Activated naive CD8-positive, alpha-beta T cell treated with anti-CD3 and anti-CD28 coated beads, Interleukin-2, amount 10 ng/mL, durations not matched to agents 7 days and 5 days (primary cell): ENCODE data around the gene TMCC2. TPM values are rescaled to one million over a fixed set of nuclear protein-coding genes. Genes with fewer than 3 reads are reported as not detected.
"Not testable (repeated sequence)": the region's sequence is repeated elsewhere in the genome, so short reads cannot be mapped to it uniquely, and the experiment has no call there.

Source experiments
- ATAC-seq: fragments of 150-1000 bp; cut with Tn5 transposase; one replicate; pipeline ENCODE4 v1.10.0; 2021; ENCODE audit warnings: low read depth, moderate library complexity
- POLR2A ChIA-PET: fragments of 350-600 bp; sonication (Branson Sonifier 250); formaldehyde crosslinking; loops from one replicate; lab custom pipeline; 2021; ENCODE audit warnings: antibody characterized with exemption; lab: Charles Lee
- DNase-seq: peaks from one replicate; pipeline ENCODE4 v3.0.0; 2021
- H3K27ac Mint-ChIP-seq: one replicate; pipeline ENCODE4 v1.8.0; 2022; ENCODE audit warnings: mild to moderate bottlenecking, mixed read lengths
- H3K27me3 Mint-ChIP-seq: one replicate; pipeline ENCODE4 v1.8.0; 2022; ENCODE audit warnings: mild to moderate bottlenecking, moderate library complexity, mixed read lengths
- H3K36me3 Mint-ChIP-seq: one replicate; pipeline ENCODE4 v1.8.0; 2021; ENCODE audit warnings: mild to moderate bottlenecking, mixed read lengths
- H3K4me1 Mint-ChIP-seq: one replicate; pipeline ENCODE4 v1.8.0; 2021; ENCODE audit warnings: mixed read lengths
- H3K4me3 Mint-ChIP-seq: one replicate; pipeline ENCODE4 v1.8.0; 2022; ENCODE audit warnings: mild to moderate bottlenecking, moderate library complexity, mixed read lengths
- H3K9me3 Mint-ChIP-seq: one replicate; pipeline ENCODE4 v1.8.0; 2021; ENCODE audit warnings: mixed read lengths
- total RNA-seq, 2 experiments: library from RNA; stranded (reverse); gene quantifications; one replicate each; pipeline ENCODE4 v1.2.3, GENCODE V29; 2021

Gene TMCC2, protein sequence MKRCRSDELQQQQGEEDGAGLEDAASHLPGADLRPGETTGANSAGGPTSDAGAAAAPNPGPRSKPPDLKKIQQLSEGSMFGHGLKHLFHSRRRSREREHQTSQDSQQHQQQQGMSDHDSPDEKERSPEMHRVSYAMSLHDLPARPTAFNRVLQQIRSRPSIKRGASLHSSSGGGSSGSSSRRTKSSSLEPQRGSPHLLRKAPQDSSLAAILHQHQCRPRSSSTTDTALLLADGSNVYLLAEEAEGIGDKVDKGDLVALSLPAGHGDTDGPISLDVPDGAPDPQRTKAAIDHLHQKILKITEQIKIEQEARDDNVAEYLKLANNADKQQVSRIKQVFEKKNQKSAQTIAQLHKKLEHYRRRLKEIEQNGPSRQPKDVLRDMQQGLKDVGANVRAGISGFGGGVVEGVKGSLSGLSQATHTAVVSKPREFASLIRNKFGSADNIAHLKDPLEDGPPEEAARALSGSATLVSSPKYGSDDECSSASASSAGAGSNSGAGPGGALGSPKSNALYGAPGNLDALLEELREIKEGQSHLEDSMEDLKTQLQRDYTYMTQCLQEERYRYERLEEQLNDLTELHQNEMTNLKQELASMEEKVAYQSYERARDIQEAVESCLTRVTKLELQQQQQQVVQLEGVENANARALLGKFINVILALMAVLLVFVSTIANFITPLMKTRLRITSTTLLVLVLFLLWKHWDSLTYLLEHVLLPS
- 1 to 10 TPM; 3.4 to 4.4 TPM for total RNA-seq

DNA sequence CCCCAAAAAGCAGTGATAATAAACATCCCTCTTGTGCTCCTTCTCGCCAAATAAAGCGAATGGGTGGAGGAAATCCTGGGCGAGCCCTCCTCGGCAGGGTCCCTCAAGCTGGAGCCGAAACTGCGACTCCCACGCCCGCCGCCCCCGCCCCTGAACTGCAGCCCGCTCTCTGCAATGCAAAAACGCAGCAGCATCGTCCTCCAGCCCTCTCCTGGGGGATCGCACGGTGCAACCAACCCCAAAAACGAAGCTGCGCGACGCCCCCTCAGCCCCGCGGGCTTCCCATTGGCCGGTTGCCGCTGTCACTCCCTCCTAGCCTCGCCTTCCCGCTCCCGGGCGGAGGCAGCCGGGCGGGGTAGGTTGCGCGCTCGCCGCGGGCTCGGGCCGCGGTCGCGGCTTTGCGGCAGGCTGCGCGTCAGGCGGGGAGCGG is at the start of gene TMCC2:
TMCC2 (plus strand) TSS at position 363 of the 430 bp plus-strand sequence. CDS start 619 bp downstream, outside the sequence.
- POLR2A ChIA-PET, result interaction anchor here (1.2 to 4.8 kb wide), 7 partner anchors 13 to 106 kb away, joined by 3 to 28 read pairs (median 7); partner anchors contain the start of genes DSTYK and RBBP5
- H3K4me1 Mint-ChIP-seq, result peaks cover 34% of the 10 kb centered on the region

DNA sequence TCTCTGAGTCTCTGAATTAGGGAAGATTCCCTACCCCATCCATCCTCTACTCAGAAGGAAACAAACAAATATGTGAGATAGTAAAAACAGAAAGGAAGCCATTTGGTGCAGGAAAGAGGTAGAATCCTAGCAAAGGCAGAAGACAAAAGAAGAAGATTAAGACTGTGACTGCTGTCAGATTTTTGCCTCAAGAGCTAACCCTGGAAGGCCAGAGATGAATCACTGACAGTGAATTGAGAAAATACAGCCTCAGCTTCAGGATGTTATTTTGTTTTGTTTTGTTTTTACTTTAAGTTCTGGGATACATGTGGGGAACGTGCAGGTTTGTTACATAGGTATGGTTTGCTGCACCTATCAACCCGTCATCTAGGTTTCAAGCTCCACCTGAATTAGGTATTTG is 47.9 kb upstream of the TMCC2 start:
- Mint-ChIP-seq H3K27ac (no peak overlapping the region), H3K4me1 (peaks cover 32% of the 10 kb centered on the region), H3K27me3 (no peaks in the 10 kb centered on the region), H3K9me3 (no peaks in the 10 kb centered on the region), H3K4me3 (no peak overlapping the region), H3K36me3 (peaks cover 26% of the 10 kb centered on the region)
- DNase-seq, result no peak
- no peak for ATAC-seq
- POLR2A ChIA-PET, result no interaction called here

More for the DNA sequence above, at the start of gene TMCC2:
- H3K36me3 Mint-ChIP-seq, result no peaks in the 10 kb centered on the region
- ATAC-seq (peak; percentile 92), DNase-seq (peak; percentile 89)
- H3K4me3 Mint-ChIP-seq, result peak within 1 kb of the TSS; percentile 85
- peak within 1 kb of the TSS; percentile 87 for H3K27ac Mint-ChIP-seq
- peaks cover 41% of the 10 kb centered on the region for H3K27me3 Mint-ChIP-seq
- H3K9me3 Mint-ChIP-seq, result no peaks in the 10 kb centered on the region

DNA sequence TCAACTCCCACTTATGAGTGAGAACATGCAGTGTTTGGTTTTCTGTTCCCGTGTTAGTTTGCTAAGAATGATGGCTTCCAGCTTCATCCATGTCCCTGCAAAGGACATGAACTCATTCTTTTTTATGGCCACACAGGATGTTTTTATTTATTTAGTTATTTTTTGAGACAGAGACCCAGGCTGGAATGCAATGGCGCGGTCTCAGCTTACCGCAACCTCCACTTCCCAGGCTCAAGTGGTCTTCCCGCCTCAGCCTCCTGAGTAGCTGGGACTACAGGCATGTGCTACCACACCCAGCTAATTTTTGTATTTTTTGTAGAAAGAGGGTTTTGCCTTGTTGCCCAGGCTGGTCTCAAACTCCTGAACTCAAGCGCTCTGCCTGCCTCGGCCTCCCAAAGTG is 47.4 kb upstream of the TMCC2 start:
- POLR2A ChIA-PET, H3K27ac Mint-ChIP-seq, ATAC-seq, DNase-seq, H3K9me3 Mint-ChIP-seq, H3K27me3 Mint-ChIP-seq, H3K4me3 Mint-ChIP-seq: not testable (repeated sequence)
- H3K36me3 Mint-ChIP-seq, result peaks cover 26% of the 10 kb centered on the region
- H3K4me1 Mint-ChIP-seq, result peaks cover 33% of the 10 kb centered on the region

DNA sequence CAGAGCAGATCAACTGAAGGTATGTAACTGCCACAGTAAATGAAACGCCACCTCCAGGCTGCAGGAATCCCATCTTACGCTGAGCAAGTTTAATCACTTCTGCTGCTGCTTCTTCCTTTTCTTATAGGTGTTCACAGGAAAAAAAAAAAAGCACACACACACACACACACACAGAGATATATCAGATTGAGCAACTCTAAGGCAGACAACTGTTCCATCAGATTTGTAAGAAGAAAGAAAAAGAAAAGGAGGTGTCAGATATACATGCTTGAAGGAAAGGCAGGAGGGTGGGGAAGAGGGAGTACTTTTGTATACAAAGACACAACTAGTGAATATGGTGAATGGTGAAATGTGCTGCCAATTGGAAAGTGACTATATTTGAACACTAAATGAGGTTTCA is 44.8 kb upstream of the TMCC2 start:
- H3K36me3 Mint-ChIP-seq, result peaks cover 38% of the 10 kb centered on the region
- POLR2A ChIA-PET, result interaction anchor here (1.1 to 2.4 kb wide), 3 partner anchors 9 to 61 kb away, joined by 3 to 10 read pairs (median 5); partner anchors contain the start of gene RBBP5
- no peaks in the 10 kb centered on the region for H3K9me3 Mint-ChIP-seq
- peak overlapping the region; percentile 80 for H3K27ac Mint-ChIP-seq
- H3K4me1 Mint-ChIP-seq, result peaks cover 56% of the 10 kb centered on the region
- no peaks in the 10 kb centered on the region for H3K27me3 Mint-ChIP-seq
- ATAC-seq (no peak), DNase-seq (no peak)
- peak overlapping the region; percentile 57 for H3K4me3 Mint-ChIP-seq

DNA sequence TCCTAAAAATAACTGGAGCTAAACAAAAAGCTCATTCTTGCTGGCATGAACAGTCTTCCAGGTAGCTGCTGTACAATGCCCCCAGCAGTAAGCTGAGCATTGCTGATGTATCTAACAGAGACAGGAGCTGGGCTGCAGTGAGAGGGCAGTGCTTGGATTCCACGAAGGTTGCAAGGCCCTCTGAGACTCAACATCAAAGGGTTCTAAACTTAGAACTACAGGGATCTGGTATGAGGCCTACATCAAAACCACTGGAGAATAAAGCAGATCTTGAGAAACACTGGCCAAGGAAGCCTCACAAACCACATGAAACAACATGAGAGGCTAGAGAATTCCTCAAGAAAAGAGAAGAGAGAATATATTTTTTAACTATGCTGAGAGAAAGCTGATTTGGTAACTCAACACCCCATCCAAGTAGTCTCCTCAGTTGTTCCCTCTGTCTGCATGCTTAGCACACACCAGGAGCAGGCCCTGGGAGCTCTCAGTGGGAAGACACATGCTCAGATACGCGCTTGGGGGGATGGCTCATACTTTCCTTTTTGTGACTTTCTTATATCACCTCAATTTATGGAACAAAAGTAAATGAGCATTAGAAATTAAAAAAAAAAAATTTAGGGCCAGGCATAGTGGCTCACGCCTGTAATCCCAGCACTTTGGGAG is 43.9 kb upstream of the TMCC2 start:
- POLR2A ChIA-PET, result interaction anchor here (1.1 to 2.4 kb wide), 3 partner anchors 10 to 62 kb away, joined by 3 to 10 read pairs (median 5); partner anchors contain the start of gene RBBP5

DNA sequence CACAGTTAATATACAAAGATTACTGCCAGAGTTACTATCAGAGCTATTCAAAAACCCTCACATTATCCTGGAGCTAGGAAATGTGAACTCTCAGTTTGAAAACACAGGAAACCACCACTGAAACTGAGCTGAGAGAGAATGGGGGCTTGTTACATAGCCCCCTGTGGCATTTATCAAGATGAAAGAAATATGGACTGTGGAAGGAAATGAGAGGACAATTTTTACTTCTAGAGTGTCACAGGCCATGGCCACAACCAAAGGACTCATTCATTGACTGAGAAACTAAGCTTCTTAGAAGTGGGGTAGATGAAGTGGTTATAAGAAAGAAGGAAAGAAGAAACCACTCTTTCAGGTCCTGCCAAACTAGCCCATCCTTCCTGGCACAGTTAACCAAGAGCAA is 41.6 kb upstream of the TMCC2 start:
- peaks cover 57% of the 10 kb centered on the region for H3K4me1 Mint-ChIP-seq
- DNase-seq, result no peak
- peak overlapping the region; percentile 53 for H3K4me3 Mint-ChIP-seq
- POLR2A ChIA-PET, result interaction anchor here (1.2 to 1.3 kb wide), 4 partner anchors 13 to 108 kb away, joined by 3 to 9 read pairs (median 4); no protein-coding TSS in a partner anchor
- no peaks in the 10 kb centered on the region for H3K27me3 Mint-ChIP-seq
- peak; percentile 84 for ATAC-seq
- peaks cover 32% of the 10 kb centered on the region for H3K36me3 Mint-ChIP-seq
- H3K27ac Mint-ChIP-seq, result peak overlapping the region; percentile 81
- H3K9me3 Mint-ChIP-seq, result no peaks in the 10 kb centered on the region

More for the DNA sequence above, 43.9 kb upstream of the TMCC2 start:
- Mint-ChIP-seq H3K4me1 (peaks cover 58% of the 10 kb centered on the region), H3K27ac (peak overlapping the region; percentile 80), H3K36me3 (peaks cover 40% of the 10 kb centered on the region), H3K27me3 (no peaks in the 10 kb centered on the region), H3K4me3 (peak overlapping the region; percentile 57), H3K9me3 (no peaks in the 10 kb centered on the region)
- ATAC-seq (peak; percentile 58), DNase-seq (no peak)

DNA sequence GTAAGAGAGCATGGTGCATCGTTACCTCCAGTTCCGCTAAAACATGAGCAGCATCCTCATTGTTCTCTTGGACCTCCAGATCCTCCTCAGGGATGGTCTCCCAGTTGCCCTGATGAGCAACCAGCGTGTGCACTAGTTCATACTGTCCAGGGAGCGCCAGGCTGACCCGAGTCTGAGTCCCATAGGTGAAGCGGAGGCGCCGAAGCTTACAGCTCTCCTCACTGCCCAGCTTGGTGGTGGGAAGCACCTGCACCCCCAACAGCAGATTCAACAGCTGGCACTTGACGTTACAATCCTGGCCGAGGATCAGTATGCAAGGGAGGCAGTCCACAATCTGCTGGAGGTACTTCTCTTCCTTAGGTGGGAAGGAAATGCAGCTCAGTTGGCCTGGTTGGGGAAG is 40.3 kb upstream of the TMCC2 start:
- H3K4me3 Mint-ChIP-seq, result no peak overlapping the region
- DNase-seq, result no peak
- H3K27me3 Mint-ChIP-seq, result no peaks in the 10 kb centered on the region
- H3K36me3 Mint-ChIP-seq, result peaks cover 34% of the 10 kb centered on the region
- H3K9me3 Mint-ChIP-seq, result no peaks in the 10 kb centered on the region
- POLR2A ChIA-PET, result interaction anchor here (0.8 kb wide), 1 partner anchor 16 kb away, joined by 4 read pairs; no protein-coding TSS in a partner anchor
- ATAC-seq, result no peak
- H3K4me1 Mint-ChIP-seq, result peaks cover 60% of the 10 kb centered on the region
- no peak overlapping the region for H3K27ac Mint-ChIP-seq

DNA sequence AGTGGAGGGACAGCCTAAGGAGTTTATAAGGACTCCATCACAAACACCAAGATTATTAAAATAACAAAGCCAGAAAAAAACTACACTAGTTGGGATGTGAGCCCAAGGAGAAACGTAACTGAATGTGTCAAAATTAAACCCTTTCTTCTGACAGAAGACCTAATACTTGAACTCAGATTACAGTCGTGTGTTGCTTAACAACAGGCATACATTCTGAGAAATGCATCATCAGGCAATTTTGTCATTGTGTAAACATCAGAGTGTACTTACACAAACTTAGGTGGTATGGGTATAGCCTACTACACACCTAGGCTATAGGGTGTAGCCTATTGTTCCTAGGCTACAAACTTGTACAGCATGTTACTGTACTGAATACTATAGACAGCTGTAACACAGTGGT is 39.6 kb upstream of the TMCC2 start:
- no peak for ATAC-seq
- H3K27ac Mint-ChIP-seq, result no peak overlapping the region
- H3K9me3 Mint-ChIP-seq, result no peaks in the 10 kb centered on the region
- no peak for DNase-seq
- H3K4me3 Mint-ChIP-seq, result no peak overlapping the region
- peaks cover 34% of the 10 kb centered on the region for H3K36me3 Mint-ChIP-seq
- peaks cover 58% of the 10 kb centered on the region for H3K4me1 Mint-ChIP-seq
- no peaks in the 10 kb centered on the region for H3K27me3 Mint-ChIP-seq
- POLR2A ChIA-PET, result interaction anchor here (0.8 kb wide), 1 partner anchor 15 kb away, joined by 4 read pairs; no protein-coding TSS in a partner anchor

DNA sequence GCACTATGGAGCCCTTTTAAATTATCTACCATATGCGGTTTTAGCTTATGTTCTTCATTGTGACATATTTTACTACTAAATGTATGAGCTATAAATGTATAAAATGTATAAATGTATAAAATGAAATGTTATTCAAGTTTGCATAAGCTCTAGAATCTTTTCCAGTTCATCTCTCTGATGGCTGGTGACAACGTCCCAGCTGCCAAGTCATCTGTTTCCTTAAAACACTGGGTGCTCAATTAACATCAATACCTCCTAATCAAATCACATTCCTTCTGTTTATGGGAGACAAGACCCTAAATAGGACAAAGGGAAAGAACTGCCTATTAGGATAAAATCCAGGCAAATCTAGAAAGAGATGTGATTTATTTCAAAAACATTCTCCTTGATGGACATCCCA is 39.1 kb upstream of the TMCC2 start:
- POLR2A ChIA-PET, result interaction anchor here (0.6 to 0.8 kb wide), 2 partner anchors 11 to 15 kb away, joined by 3 to 4 read pairs; no protein-coding TSS in a partner anchor
- no peaks in the 10 kb centered on the region for H3K27me3 Mint-ChIP-seq
- peaks cover 36% of the 10 kb centered on the region for H3K36me3 Mint-ChIP-seq

DNA sequence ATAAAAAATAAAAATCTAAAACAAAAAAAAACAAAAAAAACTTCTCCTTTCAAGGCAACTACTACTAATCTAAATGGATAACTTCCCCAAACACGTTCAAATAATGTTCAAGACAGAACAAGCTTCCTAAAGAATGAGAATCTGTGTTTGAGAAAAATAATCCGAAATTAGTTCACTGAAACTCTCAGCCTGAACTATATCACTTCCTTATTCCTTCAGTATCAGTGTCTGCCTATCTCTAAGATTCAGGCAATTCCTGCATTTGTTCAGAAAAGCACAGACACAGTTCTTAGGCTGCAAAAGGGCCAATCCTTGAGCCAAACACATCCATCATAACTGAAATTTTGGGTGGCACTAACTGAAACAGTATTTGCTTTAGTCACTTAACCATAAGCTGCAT is 38.6 kb upstream of the TMCC2 start:
- Mint-ChIP-seq H3K4me3 (no peak overlapping the region), H3K4me1 (peaks cover 54% of the 10 kb centered on the region), H3K9me3 (peaks cover 2% of the 10 kb centered on the region), H3K36me3 (peaks cover 38% of the 10 kb centered on the region), H3K27me3 (no peaks in the 10 kb centered on the region), H3K27ac (no peak overlapping the region)
- DNase-seq, result no peak
- POLR2A ChIA-PET, result interaction anchor here (0.6 kb wide), 1 partner anchor 11 kb away, joined by 3 read pairs; no protein-coding TSS in a partner anchor
- no peak for ATAC-seq

More for the DNA sequence above, 39.1 kb upstream of the TMCC2 start:
- no peak for DNase-seq
- Mint-ChIP-seq H3K4me3 (no peak overlapping the region), H3K27ac (no peak overlapping the region), H3K4me1 (peaks cover 56% of the 10 kb centered on the region), H3K9me3 (no peaks in the 10 kb centered on the region)
- no peak for ATAC-seq

DNA sequence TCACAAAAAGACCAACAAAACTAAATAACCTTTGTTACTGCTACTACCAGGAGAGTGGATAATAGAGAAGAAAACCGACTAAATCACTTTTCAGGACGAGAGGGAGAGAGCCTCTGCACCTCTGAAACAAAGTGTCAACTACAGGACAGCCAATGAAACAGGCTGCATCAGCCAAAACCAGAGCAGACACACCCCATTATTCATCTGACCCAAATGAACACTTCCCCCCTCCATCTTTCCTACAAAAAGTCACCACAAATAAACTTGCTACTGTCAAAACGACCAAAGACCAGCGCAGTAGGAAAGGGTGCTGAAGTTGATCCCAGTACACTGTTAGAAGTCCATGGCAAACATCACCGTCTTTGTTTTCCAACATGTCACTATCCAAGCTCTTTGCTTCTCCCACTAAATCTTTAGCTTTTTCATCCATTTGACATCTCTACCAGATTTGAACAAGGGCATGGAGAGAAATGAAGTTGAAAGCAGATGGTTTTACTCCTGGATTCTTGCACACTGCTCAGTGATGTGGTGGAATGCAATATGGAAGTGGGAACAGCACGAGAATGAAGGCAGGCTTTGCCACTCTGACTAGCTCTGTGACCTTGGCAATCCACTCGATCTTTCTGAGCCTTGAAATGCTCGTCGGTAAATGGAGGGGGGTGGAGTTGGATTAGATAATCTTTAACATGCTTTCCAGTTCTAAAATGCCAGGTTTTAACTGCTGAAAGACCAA is 36.7 kb upstream of the TMCC2 start:
- H3K4me3 Mint-ChIP-seq, result no peak overlapping the region
- H3K27me3 Mint-ChIP-seq, result no peaks in the 10 kb centered on the region
- ATAC-seq, result no peak
- peaks cover 3% of the 10 kb centered on the region for H3K9me3 Mint-ChIP-seq
- POLR2A ChIA-PET, result no interaction called here
- peaks cover 45% of the 10 kb centered on the region for H3K36me3 Mint-ChIP-seq
- H3K4me1 Mint-ChIP-seq, result peaks cover 44% of the 10 kb centered on the region
- no peak overlapping the region for H3K27ac Mint-ChIP-seq
- no peak for DNase-seq

DNA sequence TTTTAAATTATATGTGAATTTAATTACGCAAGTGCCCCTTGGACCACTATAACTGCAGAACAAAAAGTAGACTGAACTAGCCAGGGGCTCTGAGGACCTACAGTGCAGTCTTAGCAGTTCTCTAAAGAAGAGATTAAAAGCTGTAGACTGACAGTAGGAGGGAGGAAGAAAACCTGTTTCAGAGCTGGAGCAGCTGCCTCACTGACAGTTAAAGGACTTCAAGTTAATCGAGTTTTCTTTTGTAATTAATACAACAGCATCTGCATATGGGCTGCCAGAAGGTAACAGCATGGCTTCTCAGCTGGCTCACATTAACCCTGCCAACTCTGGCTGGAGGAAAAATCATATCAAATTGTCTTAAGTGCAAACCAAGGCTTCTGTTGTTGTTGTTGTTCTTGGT is 36.1 kb upstream of the TMCC2 start:
- H3K36me3 Mint-ChIP-seq, result peaks cover 41% of the 10 kb centered on the region
- POLR2A ChIA-PET, result no interaction called here
- peaks cover 38% of the 10 kb centered on the region for H3K4me1 Mint-ChIP-seq

More for the DNA sequence above, 36.1 kb upstream of the TMCC2 start:
- DNase-seq (no peak), ATAC-seq (no peak)
- Mint-ChIP-seq H3K27ac (no peak overlapping the region), H3K9me3 (peaks cover 3% of the 10 kb centered on the region), H3K4me3 (no peak overlapping the region), H3K27me3 (no peaks in the 10 kb centered on the region)
